ENCODE results near the gene APH1A. TPM values are rescaled to one million over a fixed set of nuclear protein-coding genes. Genes with fewer than 3 reads are reported as not detected.
A peak's percentile ranks its signal among the peaks of the same experiment; 100 is the strongest.

APH1A gene
- total and polyA plus RNA-seq, 2 of the 13 experiments (the other 11 are each of a cell fraction or from before 2014, with no cell fraction given): 114 to 130 TPM

DNA sequence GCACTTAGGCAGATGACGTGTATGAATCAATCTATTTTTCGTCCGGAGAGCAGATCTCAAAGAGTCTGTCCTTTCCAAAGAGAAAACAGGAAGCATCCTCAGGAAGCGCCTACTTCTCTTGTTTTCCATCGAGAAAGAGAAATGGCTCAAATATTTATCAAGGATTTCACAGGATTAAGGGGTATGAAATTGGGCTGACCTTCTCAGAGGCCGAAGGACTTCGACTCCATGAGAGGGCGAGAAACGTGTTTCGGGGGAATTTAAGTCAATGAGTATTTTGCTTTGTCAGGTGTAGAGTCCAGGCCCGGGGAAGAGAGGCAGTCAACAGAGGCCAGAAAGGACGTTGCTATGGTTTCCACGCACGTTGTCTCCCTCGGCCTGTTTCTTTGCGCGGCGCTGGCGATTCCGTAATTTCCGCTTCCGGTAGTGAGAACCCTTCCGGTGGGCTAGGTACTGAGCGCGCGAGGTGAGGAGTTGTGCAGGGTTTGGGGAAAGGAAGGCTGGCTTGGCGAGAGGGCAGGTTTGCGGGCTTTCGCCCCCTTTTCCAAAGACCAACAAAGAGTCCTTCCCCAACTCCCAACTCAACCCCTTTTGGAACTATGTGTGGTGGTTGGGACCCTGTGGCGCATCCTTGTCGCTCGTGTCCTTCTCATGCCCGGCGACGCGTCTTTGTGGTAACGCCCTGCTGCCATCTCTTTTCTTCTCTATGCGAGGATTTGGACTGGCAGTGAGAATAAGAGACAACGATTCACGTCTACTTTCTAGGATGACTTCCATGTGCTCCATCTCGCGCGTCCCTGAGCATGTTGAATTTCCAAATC lies 24.8 kb upstream of the APH1A start, which contains the start of gene MRPS21 (continued):
- TF ChIP-seq CEBPB (IDR thresholded peaks at IDR 0.05; ENCODE audit: borderline replicate concordance, low read depth, low read length): peak; percentile 56; the same call in 1 of the 2 replicates
- TF ChIP-seq ESRRA (CRISPR knock-in tag; IDR thresholded peaks at IDR 0.05; ENCODE audit: low read depth): peak; percentile 79
- no peak for TF ChIP-seq CHD4 (IDR thresholded peaks at IDR 0.05; ENCODE audit: borderline replicate concordance, low read length)
- TF ChIP-seq, protein P1, sequence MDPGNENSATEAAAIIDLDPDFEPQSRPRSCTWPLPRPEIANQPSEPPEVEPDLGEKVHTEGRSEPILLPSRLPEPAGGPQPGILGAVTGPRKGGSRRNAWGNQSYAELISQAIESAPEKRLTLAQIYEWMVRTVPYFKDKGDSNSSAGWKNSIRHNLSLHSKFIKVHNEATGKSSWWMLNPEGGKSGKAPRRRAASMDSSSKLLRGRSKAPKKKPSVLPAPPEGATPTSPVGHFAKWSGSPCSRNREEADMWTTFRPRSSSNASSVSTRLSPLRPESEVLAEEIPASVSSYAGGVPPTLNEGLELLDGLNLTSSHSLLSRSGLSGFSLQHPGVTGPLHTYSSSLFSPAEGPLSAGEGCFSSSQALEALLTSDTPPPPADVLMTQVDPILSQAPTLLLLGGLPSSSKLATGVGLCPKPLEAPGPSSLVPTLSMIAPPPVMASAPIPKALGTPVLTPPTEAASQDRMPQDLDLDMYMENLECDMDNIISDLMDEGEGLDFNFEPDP (CRISPR knock-in tag; conservative IDR thresholded peaks at IDR 0.05): 0 out of 2 replicates have a peak, but pooled peaks have one; percentile 87
- TF ChIP-seq, protein P2, sequence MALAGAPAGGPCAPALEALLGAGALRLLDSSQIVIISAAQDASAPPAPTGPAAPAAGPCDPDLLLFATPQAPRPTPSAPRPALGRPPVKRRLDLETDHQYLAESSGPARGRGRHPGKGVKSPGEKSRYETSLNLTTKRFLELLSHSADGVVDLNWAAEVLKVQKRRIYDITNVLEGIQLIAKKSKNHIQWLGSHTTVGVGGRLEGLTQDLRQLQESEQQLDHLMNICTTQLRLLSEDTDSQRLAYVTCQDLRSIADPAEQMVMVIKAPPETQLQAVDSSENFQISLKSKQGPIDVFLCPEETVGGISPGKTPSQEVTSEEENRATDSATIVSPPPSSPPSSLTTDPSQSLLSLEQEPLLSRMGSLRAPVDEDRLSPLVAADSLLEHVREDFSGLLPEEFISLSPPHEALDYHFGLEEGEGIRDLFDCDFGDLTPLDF (CRISPR knock-in tag; IDR thresholded peaks at IDR 0.05): peak; percentile 71
- TF ChIP-seq, protein P3, sequence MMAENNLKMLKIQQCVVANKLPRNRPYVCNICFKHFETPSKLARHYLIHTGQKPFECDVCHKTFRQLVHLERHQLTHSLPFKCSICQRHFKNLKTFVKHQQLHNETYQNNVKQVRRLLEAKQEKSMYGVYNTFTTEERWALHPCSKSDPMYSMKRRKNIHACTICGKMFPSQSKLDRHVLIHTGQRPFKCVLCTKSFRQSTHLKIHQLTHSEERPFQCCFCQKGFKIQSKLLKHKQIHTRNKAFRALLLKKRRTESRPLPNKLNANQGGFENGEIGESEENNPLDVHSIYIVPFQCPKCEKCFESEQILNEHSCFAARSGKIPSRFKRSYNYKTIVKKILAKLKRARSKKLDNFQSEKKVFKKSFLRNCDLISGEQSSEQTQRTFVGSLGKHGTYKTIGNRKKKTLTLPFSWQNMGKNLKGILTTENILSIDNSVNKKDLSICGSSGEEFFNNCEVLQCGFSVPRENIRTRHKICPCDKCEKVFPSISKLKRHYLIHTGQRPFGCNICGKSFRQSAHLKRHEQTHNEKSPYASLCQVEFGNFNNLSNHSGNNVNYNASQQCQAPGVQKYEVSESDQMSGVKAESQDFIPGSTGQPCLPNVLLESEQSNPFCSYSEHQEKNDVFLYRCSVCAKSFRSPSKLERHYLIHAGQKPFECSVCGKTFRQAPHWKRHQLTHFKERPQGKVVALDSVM (CRISPR knock-in tag; IDR thresholded peaks at IDR 0.05): peak; percentile 89
- TF ChIP-seq, protein P4, sequence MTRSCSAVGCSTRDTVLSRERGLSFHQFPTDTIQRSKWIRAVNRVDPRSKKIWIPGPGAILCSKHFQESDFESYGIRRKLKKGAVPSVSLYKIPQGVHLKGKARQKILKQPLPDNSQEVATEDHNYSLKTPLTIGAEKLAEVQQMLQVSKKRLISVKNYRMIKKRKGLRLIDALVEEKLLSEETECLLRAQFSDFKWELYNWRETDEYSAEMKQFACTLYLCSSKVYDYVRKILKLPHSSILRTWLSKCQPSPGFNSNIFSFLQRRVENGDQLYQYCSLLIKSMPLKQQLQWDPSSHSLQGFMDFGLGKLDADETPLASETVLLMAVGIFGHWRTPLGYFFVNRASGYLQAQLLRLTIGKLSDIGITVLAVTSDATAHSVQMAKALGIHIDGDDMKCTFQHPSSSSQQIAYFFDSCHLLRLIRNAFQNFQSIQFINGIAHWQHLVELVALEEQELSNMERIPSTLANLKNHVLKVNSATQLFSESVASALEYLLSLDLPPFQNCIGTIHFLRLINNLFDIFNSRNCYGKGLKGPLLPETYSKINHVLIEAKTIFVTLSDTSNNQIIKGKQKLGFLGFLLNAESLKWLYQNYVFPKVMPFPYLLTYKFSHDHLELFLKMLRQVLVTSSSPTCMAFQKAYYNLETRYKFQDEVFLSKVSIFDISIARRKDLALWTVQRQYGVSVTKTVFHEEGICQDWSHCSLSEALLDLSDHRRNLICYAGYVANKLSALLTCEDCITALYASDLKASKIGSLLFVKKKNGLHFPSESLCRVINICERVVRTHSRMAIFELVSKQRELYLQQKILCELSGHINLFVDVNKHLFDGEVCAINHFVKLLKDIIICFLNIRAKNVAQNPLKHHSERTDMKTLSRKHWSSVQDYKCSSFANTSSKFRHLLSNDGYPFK (CRISPR knock-in tag; IDR thresholded peaks at IDR 0.05; ENCODE audit: borderline replicate concordance): peak; percentile 84; the same call in 1 of the 2 replicates
- TF ChIP-seq FOXO1 (CRISPR knock-in tag; IDR thresholded peaks at IDR 0.05): peak; percentile 74
- peak; percentile 51; the same call in 1 of the 2 replicates for TF ChIP-seq HIVEP1 (CRISPR knock-in tag; IDR thresholded peaks at IDR 0.05)
- TF ChIP-seq, protein P5, sequence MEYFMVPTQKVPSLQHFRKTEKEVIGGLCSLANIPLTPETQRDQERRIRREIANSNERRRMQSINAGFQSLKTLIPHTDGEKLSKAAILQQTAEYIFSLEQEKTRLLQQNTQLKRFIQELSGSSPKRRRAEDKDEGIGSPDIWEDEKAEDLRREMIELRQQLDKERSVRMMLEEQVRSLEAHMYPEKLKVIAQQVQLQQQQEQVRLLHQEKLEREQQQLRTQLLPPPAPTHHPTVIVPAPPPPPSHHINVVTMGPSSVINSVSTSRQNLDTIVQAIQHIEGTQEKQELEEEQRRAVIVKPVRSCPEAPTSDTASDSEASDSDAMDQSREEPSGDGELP (IDR thresholded peaks at IDR 0.05; ENCODE audit: borderline replicate concordance, low read depth): peak; percentile 30; the same call in 1 of the 2 replicates
- 0 out of 2 replicates have a peak, but pooled peaks have one; percentile 24 for TF ChIP-seq ZNF773 (CRISPR knock-in tag; IDR thresholded peaks at IDR 0.05; ENCODE audit: borderline replicate concordance)
- TF ChIP-seq, protein P6, sequence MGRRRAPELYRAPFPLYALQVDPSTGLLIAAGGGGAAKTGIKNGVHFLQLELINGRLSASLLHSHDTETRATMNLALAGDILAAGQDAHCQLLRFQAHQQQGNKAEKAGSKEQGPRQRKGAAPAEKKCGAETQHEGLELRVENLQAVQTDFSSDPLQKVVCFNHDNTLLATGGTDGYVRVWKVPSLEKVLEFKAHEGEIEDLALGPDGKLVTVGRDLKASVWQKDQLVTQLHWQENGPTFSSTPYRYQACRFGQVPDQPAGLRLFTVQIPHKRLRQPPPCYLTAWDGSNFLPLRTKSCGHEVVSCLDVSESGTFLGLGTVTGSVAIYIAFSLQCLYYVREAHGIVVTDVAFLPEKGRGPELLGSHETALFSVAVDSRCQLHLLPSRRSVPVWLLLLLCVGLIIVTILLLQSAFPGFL (CRISPR knock-in tag; IDR thresholded peaks at IDR 0.05): no peak
- TF ChIP-seq XBP1 (CRISPR knock-in tag; IDR thresholded peaks at IDR 0.05): no peak
- peak; percentile 71 for TF ChIP-seq ZNF781 (CRISPR knock-in tag; IDR thresholded peaks at IDR 0.05; ENCODE audit: borderline replicate concordance, not compliant biosample characterization)
- peak; percentile 76 for TF ChIP-seq SALL1 (CRISPR knock-in tag; IDR thresholded peaks at IDR 0.05)

Data from HepG2 (cell line).